Activated CD4-positive, alpha-beta T cell treated with anti-CD3 and anti-CD28 coated beads, Interleukin-10, Interleukin-2, amounts not matched to agents 100 ng/mL and 50 ng/mL, durations not matched to agents 16 hours and 8 hours (primary cell): Measurements from ENCODE around the gene TTC21A.

ENCODE experiments used
- DNase-seq: peaks from one replicate; pipeline ENCODE4 v3.0.0-alpha.2; 2020

Gene TTC21A

DNA sequence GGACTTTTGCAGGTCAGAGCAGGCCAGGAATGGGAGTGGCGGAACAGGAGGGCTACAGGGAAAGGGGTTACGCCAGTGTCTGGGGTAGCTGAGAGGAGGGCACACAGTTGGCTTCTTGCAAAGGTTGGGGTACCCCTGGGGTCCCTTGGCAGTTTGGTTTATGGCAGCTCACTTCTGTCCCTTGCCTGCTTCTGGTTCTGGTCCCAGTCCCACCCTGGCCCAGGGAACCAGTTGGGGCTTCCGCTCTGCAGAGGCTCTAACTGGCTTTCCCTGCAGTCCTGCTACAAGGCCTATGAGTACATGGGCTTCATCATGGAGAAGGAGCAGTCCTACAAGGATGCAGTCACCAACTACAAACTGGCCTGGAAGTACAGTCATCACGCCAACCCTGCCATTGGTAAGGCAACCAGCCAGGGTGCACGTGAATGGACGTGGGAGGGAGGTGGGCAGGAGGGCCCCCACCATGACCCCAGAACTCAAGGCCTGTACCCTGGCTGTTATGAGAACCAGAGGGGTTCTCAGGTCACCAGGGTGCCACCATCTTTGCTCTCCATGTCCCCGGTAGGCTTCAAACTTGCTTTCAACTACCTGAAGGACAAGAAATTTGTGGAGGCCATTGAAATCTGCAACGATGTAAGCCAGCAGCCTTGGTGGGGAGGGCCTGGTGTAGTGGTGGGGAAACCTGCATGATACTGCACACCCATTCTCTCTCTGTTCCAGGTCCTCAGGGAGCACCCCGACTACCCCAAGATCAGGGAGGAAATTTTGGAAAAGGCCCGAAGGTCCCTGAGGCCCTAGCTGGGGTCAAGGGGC lies 30.7 kb downstream of the TTC21A start:
- DNase-seq, result no peak

DNA sequence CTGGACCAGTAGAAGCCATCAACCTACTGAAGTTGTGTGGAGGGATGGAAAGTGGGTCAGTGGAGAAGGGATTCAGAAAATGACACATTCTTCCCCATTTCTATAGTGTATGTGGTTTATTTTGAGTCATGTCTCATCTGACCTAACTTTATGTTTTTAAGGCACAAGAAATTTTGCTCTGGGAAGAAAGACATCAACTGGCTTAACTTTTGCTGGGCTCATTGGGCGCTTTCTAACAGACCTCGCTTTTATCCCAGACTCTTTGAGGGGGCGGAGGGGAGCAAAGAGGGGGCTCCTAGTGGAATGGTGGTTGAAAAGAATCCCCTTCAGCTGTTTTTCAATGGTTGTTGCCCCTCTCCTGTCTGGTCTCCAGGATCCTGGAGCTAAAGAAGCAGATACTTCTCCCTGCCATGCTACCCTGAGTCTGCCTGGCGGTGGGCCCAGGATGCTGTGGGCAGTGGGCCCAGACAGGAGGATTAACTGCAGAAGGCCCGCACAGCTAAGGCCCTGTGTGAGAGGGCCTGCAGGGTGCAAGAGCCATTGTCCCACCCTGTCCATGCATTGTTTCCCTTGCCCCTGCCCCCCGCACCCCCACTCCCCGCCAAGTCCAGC lies 31.4 kb downstream of the TTC21A start:
- peak; percentile 34 for DNase-seq

DNA sequence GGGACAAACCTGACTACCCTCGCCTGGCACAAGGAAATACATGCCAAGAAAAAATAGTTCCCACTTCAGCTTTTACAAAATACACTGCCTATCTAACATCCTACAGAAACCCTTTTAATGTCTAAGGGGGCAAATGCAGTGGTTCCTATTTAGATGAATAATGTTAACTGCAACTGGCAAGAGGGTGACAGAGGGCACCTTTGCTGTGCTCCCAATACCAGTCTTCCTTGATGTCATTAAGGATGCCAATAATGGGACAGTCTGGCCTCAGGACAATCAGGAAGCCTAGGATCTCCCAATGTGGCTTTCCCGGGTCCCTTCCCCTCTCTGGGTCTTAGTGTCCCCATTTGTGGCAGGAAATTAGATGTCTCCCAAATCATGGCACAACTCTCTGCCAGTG lies 32.0 kb downstream of the TTC21A start:
- DNase-seq, result no peak

DNA sequence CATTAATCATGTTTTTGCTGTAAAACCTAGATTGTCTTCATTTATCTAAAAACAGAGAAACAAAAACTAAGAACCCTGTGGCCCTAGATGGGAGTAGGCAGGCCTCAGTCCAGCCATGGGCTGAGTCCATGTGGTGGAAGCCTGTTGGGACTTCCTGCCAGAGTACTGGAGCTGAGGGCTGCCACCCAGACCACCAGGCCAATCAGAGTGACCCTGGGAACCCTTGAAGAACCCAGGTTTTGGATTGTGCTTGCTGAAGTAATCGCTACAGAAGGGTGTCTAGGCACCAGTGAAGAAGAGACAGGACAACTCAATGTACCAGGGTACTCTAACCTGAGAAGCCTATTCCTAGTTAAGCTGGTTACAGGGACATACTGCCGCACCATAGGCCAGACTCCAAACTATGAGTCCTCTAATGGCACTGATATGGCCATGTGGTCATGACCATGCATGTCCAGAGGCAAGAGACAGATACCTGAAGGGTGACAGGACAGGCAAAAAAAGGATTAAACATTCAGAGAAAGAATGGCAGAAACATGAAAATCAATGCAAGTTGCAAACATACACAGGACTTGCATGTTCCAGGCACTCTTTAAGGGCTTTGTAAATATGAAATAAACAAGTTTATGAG lies 33.0 kb downstream of the TTC21A start:
- DNase-seq, result no peak

DNA sequence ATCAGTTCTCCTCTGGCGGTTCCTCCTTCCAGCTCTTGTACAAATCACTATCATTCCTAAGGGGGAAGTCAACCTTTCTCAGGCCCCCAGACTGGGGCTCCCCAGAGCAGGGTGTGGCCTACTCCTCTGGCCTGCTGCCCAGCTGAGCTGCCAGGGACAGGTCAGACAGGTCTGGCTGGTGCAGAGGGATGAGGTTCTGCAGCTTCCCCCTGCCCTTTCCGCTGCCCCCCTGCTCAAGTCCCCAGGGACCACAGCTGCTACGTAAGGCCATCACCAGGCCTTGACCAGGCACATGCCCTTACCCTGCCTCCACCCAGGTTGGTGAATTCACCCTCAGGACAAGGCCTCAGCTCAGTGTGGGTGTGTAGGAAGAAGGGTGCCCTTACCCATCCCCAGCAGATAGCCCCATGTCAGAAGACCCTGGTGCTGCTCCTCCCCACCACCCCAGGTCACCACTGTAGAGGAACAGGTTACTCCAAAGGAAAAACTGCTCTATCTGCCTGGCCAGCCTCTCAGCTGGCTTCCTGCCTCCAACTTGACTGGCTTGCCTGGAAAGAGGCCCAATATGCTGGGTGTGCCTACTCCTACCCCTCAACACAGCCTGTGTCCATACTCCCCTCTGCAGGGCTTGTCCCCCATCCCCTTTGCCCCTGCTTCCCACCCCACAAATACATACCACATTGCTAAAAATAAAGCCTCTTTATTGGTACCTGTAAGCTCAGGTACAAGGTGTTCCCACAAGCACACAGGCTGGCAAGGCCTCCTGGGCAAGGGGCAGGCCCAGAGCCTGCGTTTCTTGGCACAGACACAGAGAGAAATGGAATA lies 33.9 kb downstream of the TTC21A start:
- DNase-seq, result no peak

DNA sequence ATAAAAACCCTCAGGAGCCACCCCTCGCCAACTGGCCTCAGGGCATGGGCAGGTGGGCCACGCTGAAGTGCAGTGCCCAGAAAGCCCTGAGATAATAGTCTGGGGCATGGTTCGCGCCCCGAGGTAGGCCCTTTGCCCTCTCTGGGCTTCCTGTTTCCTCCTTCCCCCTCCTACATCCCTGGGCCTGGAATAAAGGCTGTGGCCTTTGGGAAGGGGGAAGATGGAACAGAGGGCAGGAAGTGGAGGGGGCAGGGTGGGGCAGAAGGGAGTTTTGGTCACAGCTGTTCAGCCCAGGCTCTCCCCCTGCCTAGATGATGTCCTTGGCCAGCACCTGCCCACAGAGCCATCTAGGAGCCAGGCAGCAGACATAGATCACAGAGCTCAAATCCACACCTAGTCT lies 34.6 kb downstream of the TTC21A start:
- DNase-seq, result no peak

DNA sequence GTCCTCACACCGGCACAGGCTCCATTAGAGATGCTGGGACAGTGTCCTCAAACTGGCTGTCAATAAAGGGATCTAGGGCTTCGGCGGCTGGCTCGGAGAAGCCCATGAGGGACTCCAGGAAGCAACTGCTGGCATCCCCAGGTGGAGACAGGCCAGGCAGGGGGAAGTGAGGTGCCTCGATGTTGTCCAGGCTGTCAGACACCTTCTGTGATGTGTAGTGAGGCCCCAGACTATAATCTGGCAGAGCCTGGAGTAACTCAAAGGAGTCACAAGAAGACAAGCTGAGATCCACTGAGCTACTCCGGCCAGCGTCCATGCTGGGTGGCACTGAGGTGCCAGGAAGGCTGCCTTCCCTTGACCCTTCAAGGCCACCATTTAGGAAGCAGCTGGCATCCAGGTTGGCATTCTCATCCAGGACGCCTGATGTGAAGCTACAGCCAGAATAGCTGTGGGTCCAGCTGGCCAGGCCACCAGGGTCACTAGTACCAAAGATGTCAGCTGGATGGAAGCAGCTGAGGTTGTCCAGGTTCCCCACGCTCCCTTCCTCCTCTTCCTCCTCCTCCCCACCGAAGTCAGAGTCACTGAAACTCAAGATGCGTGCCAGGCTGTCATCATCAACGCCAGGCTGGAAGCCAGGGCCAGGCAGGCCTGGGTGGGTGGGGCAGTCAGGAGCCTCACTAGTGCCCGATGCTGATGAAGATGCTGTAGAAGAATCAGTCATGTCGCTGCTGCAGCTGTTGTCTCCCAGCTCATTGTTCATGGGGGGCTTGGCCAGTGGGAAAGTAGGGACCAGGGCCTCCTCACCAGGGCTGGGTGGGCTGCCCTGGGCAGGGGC lies 35.8 kb downstream of the TTC21A start:
- DNase-seq, result no peak

DNA sequence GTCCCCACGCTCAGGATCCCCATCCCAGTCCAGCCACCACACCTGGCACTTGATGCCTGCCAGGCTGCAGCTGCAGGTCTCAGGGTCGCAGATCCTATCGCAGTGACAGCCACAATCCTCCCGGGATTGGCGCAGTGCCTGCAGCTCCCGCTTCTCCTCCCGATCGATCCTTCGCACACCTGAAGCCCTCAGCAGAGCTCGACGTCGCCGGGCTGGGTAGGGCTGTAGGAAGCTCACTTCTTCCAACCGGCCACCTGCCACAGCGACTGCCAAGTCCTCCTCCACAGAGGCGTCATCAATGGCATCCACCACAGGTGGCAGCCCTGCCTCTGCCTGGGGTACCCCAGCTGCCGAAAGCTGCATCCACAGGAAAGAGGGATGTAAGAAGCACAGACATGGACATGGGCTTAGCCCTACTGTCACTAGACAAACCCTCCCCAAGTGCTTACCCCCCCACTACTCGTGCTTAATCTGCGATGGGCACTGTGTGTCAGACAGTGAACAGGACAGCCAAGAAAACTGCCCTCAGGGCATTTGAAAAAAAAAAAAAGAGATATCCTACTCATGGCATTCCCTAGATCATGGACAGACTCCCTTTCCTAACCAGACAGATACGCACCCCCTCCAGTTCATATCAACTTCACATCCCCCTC lies 36.7 kb downstream of the TTC21A start:
- no peak for DNase-seq

DNA sequence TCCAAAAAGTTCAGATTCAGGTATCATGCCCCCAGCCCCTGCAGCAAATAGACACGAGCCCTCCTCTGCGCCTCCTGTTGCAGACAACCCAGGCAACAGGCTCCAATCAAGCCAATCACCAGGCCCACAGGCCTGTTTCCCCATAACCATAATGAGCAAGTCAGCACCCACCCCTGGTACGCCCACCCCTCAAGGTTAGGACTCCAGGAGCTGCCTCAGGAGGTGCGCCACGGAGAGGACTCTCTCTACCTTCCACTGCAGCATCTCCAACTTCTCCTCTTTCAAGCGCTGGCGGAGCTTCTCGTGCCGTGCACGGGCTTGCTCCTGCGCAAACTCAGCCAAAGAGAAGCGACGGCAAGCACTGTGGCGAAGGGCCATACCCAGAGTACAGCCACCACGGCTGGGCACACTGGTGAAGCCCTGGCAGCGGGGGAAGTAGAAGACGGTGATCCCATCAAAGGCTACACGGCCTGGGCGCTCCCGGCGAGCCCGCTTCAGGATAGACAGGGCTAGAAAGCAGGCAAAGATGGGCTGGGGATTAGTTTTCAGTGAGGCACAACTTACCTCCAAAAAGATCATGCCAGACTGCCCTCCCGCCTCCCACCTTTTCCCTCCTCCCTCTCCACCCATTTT lies 37.4 kb downstream of the TTC21A start:
- no peak for DNase-seq

DNA sequence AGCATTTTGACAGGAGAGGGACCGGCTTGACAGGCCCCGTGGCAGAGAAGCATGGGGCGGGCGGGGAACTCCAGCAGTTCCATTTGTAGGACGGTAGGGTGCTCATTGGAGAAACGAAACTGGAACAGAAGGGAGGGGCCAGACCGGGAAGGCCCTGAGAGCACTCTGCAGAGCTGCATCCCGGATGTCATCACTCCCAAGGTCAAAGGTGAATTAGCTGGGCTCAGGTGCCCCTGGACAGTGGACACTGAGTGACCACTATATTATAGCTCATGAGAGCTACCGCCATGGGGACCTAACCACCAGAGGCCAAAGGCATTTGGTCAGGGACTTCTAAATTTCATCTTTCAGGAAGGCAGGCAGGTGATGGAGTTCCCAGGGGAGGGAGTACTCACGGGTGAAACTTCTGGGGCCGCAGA lies 38.6 kb downstream of the TTC21A start:
- no peak for DNase-seq

DNA sequence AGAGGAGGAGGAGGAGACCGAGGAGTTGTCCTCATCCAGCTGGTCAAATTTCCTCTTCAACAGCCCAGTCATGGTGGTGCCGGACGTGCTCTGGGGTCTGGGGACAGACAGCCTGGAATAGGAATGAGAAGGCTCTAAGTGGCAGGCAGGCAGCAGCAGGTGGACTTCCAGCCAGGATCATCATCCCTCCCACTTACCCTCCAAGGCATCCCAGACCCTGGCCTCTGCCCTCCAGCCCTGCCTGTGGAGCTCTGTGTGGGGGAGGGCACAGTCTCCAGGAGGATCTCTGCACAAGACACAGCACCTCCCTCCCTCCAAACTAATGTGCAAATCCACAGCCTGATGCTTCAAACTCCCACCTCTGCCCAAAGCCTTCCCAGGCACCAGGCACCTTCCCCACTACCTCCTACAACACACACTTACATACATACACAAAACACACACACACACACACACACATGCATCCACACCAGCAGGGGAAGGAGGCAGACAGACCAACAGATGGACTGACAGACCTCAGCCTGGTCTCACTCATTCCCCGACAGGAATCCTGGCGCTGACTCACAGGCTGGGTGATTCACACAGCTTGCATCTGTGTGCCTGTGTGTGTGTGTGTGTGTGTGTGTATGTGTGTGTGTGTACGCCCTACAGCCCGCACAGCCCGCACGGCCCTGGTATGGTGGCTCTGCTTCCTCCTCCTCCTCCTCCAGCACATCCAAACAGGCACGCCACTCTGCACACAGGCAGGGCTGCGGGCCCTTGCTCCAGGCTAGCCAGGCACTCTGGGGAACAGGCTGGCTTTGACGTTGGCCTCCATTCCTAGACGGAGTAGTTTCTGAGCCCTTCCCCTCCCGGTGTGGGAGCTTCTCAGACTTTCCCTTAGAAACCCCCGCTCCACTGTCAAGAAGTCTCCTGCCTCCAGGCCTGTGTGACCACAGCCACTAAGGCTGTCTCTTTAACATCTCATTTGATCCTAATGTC lies 39.4 kb downstream of the TTC21A start:
- DNase-seq, result peak; percentile 90

DNA sequence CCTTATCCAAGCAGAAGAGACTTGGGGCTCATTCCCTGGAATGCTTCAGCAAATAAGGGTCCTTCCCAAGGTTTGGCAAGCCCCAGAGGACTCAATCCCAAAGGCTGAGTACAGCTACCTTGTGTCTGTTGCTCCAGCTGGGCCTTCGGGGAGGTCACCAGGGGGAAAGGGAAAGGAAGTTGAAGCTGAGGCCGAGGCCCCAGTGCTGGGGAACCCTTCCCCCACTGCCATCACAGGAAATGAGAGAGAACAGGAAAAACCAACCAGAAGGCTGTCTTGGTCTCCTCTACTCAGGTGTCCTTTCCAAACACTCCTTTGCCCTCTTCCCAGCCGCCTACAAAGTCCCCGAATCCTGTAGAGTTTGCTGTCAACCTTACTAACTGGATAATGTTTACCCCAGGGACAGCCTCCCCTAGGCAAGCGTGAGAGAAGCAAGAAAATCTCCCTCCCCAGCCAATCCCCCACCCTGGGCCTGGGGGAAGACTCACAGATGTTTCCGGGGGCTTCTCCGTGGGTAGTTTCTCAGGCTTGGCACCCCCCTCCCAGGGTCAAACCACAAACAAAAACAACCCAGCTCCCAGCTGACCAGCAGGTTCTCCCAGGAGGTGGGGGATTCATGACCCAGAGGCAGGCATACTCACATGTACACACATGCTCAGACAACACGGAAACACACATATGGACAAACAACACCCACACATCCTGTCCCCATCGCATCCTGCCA lies 40.4 kb downstream of the TTC21A start:
- DNase-seq, result peak; percentile 80

DNA sequence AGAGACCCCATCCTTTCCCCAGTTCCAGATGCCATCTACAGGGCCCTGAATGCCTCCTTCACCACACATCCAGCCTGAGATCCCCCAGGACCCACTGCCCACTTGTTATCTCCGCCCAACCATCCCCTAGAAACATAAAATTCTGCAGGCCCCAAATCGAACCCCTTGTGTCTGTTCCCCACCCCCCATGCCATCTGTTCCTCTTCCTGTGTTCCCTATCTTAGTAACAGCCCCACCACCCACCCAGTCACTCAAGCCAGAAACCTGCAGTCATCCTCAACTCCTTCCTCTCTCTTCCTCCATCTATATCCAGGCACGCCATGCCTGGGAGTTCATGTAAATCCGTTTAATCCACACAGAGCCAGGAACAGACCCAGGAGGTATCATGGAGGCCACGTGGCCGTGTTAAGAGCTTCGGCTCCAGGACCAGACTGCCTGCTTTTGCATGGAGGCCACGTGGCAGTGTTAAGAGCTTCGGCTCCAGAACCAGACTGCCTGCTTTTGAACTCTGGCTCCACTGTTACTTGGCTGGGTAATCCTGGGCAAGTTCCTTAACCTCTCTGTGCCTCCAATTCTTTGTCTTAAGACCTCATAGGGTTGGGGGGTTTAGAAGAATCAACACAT lies 41.1 kb downstream of the TTC21A start:
- DNase-seq, result peak; percentile 12

DNA sequence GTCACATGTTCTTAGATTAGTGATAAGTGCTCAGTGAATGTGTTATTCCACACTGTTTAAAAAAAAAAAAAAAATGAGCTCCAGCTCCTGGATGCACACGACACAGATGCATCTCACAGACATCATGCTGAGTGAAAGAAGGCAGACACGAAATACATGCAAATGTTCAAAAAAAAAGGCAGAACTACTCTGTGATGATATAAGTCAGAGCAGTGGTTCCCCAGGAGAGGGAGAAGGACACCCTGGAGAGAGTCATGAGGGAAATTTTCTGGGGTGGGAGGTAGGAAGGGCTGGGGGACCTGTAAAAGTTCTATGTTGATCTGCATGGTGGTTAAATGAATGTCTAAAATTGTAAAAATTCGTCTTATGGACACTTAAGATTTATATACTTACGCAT lies 41.6 kb downstream of the TTC21A start:
- DNase-seq, result no peak

DNA sequence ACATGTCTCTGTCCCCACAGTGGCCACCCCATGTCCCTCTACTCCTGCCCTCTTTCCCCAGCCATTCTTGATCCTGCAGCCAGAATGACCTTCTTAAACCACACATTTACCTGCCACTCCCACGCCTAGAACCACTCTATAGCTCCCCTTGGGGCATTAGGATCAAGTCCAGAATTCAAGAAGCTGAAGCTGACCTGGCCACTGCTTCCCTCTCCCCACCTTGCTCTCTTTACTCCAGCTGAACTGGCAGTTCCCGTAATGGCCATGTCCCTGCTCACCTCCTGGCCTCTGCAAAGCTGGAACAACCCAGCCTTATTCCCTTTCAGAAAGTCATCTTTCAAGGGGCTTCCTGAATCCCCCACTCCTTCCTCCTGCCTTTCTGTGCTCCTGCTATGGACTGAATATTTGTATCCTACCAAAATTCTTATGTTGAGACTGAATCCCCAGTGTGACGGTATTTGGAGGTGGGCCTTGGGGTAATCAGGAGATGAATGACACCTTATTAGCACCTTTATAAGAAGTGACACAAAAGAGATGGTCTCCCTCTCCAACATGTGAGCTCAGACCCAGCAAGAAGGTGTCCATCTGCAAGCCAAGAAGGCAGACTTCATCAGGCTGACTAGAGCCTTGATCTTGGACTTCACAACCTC lies 42.1 kb downstream of the TTC21A start:
- DNase-seq, result no peak

DNA sequence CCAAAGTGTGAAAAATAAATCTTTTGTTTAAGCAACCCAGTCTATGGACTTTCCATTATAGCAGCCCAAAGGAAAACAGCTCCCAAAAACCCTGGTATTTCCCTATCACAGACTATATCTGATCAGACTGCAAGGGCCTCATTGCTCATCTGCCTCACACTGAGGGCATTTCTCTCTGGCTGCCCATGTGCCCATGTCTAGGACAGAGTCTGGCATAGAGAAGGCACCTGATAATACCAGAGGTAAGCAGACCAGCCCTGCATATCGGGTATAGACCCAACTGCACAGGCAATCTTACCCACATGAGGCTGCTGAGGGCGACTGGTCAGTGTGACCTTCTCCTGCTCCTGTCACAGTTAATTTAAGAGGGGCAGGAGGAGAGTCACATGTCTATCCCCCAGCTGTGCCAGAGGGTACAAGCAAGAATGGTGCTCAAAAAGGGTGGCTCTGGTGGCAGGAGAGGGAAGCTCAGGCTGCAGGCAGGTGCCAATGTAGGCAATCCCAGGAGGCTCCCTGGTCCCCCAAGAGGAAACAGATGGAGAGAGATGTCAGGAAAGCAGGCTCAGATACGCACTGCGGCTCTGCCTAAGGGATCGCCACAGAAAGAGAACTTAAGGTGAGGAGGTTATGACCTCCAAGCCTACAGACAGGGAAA lies 42.8 kb downstream of the TTC21A start:
- peak; percentile 18 for DNase-seq

DNA sequence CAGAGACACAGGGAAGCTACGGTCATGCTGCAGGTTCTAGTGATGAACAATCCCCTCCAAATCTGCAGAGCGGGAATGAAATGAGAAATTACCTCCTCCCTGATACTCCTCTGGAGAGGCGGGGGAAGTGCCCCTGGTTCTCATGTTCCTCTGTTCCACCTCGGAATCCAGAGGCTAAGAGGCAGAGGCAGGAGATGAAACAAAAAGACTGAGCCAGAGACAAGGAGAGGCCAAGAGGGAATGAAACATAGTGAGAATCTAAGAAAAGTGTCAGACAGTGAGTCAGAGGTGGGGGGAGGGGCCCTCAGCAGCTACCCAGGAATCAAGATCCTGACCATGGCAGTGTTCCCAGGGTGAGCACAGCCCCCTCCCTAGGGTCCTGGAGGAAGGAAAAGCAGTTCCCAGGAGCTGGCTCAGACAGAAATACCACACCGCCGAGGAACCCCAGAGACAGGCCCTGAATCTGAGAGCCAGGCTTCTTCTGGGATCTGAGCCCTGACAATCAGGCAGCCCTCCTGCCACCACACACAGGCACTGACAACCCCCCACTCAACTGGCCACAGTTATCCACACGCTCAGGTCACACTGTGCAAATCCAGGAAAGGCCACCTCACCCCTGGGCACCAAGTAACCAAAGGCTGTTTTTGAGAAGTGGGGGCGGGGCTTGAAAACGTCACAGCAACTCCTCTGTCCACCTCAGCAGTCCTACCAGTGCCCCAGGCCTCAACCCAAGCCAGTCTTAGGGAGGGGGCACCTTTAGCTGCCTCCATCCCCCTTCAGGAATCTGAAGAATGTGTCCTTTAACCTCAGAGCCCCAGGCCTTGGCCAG lies 43.5 kb downstream of the TTC21A start:
- peak; percentile 52 for DNase-seq
